AG10803 (cell line): ENCODE results near the gene LIPT1.
"Not testable (repeated sequence)": the region's sequence is repeated elsewhere in the genome, so short reads cannot be mapped to it uniquely, and the experiment has no call there.

Source experiments
- DNase-seq: peaks from one replicate; pipeline ENCODE4 v3.0.0; 2010; ENCODE audit warnings: low read depth
- H3K4me3 ChIP-seq: 2 replicates; pipeline ENCODE4 v1.5.1; 2011; ENCODE audit warnings: mild to moderate bottlenecking, low read length, control low read depth
- TF ChIP-seq, protein P1 (sequence below): conservative IDR thresholded peaks from 2 replicates; pipeline ENCODE4 v1.5.1; 2011; ENCODE audit warnings: mild to moderate bottlenecking, low read length, control low read depth, inconsistent platforms

LIPT1 gene

DNA sequence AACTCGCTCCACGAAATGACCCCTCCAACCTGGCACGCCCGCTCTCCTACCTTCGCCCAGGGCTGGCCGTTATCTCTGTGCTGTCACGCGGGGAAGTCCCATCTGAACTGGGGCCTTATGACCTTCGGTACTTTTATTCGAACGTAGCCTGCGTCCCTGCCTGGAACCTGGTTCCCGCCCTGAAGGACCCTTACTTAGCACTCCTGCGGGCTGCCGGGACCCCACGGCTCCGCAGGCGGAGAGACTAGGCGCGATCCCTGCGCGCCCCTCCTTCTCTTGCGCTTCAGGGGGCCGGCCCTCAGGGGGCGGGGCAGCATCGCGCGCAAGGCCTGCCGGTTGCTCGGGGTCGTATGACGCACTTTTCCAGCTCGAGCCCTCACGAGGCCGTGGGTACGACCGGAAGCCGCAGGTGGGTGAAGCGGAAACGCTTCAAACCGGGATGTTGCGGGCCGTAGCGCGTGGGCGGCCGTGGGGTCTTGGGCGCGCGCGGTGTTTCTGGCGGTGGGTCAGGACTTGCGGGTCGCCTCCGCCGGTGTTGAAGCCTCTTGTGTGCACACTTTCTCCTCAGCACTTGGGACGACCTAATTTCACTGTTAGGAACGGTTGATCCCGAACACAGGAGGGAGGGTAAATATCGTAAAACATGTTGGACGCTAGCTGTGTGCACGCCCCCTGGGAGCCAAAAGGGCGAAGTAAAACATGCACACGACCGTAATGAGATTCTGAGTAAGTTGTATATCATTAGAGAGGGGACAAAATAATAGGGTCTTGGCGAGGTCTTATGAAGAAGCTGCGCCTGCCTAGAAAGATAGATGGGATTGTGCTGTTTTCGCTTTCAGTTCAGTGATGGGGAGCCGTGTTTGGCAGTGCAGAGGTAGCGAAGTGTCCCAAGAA, at the start of gene LIPT1, which contains the start of gene TSGA10:
LIPT1 (plus strand) TSS at position 325 of the 894 bp plus-strand sequence. CDS start 6,991 bp downstream, outside the sequence.
TSGA10 (minus strand) TSS at position 300 of the 894 bp plus-strand sequence. CDS start 45,503 bp downstream, outside the sequence.
- TF ChIP-seq, protein P1, sequence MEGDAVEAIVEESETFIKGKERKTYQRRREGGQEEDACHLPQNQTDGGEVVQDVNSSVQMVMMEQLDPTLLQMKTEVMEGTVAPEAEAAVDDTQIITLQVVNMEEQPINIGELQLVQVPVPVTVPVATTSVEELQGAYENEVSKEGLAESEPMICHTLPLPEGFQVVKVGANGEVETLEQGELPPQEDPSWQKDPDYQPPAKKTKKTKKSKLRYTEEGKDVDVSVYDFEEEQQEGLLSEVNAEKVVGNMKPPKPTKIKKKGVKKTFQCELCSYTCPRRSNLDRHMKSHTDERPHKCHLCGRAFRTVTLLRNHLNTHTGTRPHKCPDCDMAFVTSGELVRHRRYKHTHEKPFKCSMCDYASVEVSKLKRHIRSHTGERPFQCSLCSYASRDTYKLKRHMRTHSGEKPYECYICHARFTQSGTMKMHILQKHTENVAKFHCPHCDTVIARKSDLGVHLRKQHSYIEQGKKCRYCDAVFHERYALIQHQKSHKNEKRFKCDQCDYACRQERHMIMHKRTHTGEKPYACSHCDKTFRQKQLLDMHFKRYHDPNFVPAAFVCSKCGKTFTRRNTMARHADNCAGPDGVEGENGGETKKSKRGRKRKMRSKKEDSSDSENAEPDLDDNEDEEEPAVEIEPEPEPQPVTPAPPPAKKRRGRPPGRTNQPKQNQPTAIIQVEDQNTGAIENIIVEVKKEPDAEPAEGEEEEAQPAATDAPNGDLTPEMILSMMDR: peak; percentile 24
- H3K4me3 ChIP-seq: peak within 1 kb of the TSS; percentile 91
- DNase-seq: peak; percentile 84

DNA sequence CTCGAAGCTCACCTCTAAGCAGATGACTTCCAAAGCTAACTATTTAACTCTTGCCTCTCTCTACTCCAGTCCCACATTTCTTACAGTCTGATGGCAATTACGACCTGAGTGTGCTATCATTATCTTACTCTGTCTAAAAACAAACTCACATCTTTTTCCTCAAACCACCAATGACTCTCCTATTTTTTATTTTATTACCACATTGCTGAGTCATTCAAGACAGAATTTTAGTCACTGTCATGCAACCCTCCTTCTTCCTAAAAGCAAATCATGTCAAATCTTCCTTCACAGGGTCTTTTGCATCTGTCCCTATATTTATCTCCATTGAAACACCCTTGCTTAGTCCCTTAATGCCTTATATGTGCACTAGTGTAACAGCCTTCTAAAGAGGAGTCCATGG, 47.9 kb upstream of the LIPT1 start:
- no peak overlapping the region for H3K4me3 ChIP-seq
- DNase-seq: no peak
- TF ChIP-seq, protein P1: no peak

DNA sequence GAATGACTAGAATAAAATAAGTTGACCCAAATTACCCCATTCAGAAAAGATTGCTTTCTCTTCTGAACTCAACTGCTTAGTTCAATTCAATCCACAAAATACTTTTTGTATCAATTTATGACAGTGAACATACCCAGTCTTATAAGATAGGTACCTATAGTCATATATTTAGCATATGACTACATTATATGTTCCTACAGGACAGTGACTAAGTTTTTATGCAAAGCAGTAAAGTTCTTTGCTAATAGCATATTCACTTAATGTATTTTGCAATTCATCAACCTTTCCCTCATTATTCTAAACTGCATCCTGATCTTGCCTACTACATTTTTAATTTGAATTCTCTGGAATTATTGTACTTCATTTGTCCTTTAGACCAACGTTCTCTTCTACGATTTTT, 43.5 kb upstream of the LIPT1 start:
- DNase-seq: no peak
- TF ChIP-seq, protein P1: no peak
- no peak overlapping the region for H3K4me3 ChIP-seq

DNA sequence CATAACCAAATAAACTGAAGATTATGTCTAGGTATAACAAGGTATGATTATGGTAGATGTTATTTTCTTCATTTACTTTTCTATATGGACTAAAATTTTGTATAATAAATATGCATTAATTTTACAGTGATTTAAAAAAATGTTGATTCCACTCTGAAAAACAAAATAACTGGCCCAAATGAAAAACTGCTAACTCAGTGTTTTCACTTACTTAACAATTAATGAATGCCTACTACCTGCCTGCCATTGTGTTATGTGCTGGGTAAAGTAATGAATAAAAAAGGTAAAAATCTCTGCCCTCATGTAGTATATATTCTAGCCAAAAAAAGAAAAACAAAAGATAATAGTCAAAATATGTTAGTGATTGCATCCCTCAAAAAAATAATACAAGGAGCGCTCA, 42.8 kb upstream of the LIPT1 start:
- no peak overlapping the region for H3K4me3 ChIP-seq
- DNase-seq: no peak
- TF ChIP-seq, protein P1: no peak

DNA sequence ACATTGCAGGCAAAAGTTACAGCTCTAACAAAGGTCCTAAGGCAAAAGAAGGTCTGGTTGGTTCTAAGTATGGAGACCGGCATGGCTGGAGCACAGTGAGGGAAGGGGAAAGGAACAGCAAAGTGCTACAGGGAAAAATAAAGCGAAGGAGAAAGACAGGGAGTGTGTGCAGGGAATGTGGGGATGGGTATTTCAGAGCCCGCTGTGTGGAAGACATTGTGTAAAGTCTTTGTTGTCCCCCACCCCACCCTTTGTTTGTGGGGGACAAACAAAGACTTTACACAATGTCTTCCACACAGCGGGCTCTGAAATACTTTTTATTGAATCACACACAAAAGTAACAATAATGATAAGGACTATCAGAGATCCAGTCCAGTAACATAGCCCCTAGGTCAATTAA, 42.1 kb upstream of the LIPT1 start:
- no peak for DNase-seq
- TF ChIP-seq, protein P1: no peak
- H3K4me3 ChIP-seq: no peak overlapping the region

DNA sequence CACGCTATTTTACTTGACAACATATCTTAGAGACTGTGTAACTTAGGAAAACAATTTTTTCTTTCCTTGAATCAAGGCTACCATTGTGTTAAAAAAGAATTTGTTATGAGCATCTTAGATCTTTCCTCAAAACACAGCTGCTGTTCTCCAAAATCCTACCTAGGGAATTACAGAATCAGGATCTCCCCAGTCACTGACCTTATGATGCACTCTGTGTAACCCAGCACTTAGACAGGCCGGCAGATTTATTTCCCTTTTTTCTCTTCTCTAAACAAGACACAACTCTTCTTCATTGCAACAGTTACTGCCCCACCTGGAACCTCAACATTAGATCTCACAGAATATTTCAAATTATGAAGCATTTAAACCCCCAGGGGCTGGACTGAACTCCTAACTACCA, 26.8 kb upstream of the LIPT1 start:
- no peak overlapping the region for H3K4me3 ChIP-seq
- no peak for DNase-seq
- TF ChIP-seq, protein P1: no peak

DNA sequence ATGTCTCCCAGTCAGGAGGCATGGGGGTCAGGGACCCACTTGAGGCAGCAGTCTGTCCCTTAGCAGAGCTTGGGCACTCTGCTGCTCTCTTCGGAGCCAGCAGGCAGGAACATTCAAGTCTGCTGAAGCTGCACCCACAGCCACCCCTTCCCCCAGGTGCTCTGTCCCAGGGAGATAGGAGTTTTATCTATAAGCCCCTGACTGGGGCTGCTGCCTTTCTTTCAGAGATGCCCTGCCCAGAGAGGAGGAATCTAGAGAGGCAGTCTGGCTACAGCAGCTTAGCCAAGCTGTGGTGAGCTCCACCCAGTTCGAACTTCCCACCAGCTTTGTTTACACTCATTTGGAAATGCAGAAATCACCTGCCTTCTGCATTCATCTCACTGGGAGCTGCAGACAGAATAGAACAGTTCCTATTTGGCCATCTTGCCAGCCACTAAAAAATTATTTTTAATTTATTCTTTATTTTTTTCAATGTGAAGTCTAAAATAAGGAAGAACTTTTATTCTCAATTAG, 19.7 kb upstream of the LIPT1 start:
- H3K4me3 ChIP-seq, DNase-seq: not testable (repeated sequence)
